ENCODE measurements around the gene TYW1B.
"Not testable (repeated sequence)": the region's sequence is repeated elsewhere in the genome, so short reads cannot be mapped to it uniquely, and the experiment has no call there.

TYW1B gene

GRCh38 chr7:72822497-72822896, 5.5 kb downstream of the TYW1B start:
- DNase-seq (ENCODE audit: low read depth); H3K4me3 ChIP-seq (ENCODE audit: low read length): not testable (repeated sequence)

GRCh38 chr7:72818663-72819361, 9.2 kb downstream of the TYW1B start:
- H3K4me3 ChIP-seq (ENCODE audit: low read length) = not testable (repeated sequence)

GRCh38 chr7:72817661-72818060, 10.3 kb downstream of the TYW1B start:
- H3K4me3 ChIP-seq (ENCODE audit: low read length); DNase-seq (ENCODE audit: low read depth): not testable (repeated sequence)

More at GRCh38 chr7:72818663-72819361, 9.2 kb downstream of the TYW1B start:
- DNase-seq (ENCODE audit: low read depth) = not testable (repeated sequence)

GRCh38 chr7:72816370-72817157, 11.4 kb downstream of the TYW1B start:
- H3K4me3 ChIP-seq (ENCODE audit: low read length); DNase-seq (ENCODE audit: low read depth): not testable (repeated sequence)

- not testable (repeated sequence) for H3K4me3 ChIP-seq (ENCODE audit: low read length); DNase-seq (ENCODE audit: low read depth)
These were observed 17.6 kb downstream of the TYW1B start for GRCh38 chr7:72810437-72810836.

- not testable (repeated sequence) for DNase-seq (ENCODE audit: low read depth); H3K4me3 ChIP-seq (ENCODE audit: low read length)
These were observed 19.5 kb downstream of the TYW1B start for GRCh38 chr7:72808511-72808910.

- H3K4me3 ChIP-seq (ENCODE audit: low read length); DNase-seq (ENCODE audit: low read depth): not testable (repeated sequence)
These were observed 21.1 kb downstream of the TYW1B start for GRCh38 chr7:72806851-72807250.

GRCh38 chr7:72805526-72806494, 22.2 kb downstream of the TYW1B start:
- no peak for TF ChIP-seq CTCF (conservative IDR thresholded peaks at IDR 0.05; ENCODE audit: low read depth, low read length)
- no peak for DNase-seq (ENCODE audit: low read depth)
- H3K4me3 ChIP-seq (ENCODE audit: low read length) = no peak overlapping the region

GRCh38 chr7:72803778-72804177, 24.2 kb downstream of the TYW1B start:
- not testable (repeated sequence) for DNase-seq (ENCODE audit: low read depth)

GRCh38 chr7:72801564-72801963, 26.4 kb downstream of the TYW1B start:
- DNase-seq (ENCODE audit: low read depth); H3K4me3 ChIP-seq (ENCODE audit: low read length): not testable (repeated sequence)

More at GRCh38 chr7:72803778-72804177, 24.2 kb downstream of the TYW1B start:
- H3K4me3 ChIP-seq (ENCODE audit: low read length) = not testable (repeated sequence)

GRCh38 chr7:72795401-72795800, 32.6 kb downstream of the TYW1B start:
- not testable (repeated sequence) for H3K4me3 ChIP-seq (ENCODE audit: low read length); DNase-seq (ENCODE audit: low read depth)

- H3K4me3 ChIP-seq (ENCODE audit: low read length) = no peak overlapping the region
- TF ChIP-seq CTCF (conservative IDR thresholded peaks at IDR 0.05; ENCODE audit: low read depth, low read length) = no peak
- DNase-seq (ENCODE audit: low read depth) = no peak
These were observed 34.2 kb downstream of the TYW1B start for GRCh38 chr7:72793791-72794190.

- not testable (repeated sequence) for H3K4me3 ChIP-seq (ENCODE audit: low read length); DNase-seq (ENCODE audit: low read depth)
These were observed 37.3 kb downstream of the TYW1B start for GRCh38 chr7:72790698-72791060.

GRCh38 chr7:72790048-72790697, 37.8 kb downstream of the TYW1B start:
- H3K4me3 ChIP-seq (ENCODE audit: low read length); DNase-seq (ENCODE audit: low read depth): not testable (repeated sequence)

Data from retinal pigment epithelial cell (primary cell).